HG02798 (cell line): Measurements from ENCODE around the gene CLDN10.
"Not testable (repeated sequence)": the region's sequence is repeated elsewhere in the genome, so short reads cannot be mapped to it uniquely, and the experiment has no call there.

ENCODE experiments used
- ATAC-seq: cut with Tn5 transposase; IDR thresholded peaks from one replicate; pipeline ENCODE4 v1.9.1; 2021; ENCODE audit warnings: mild to moderate bottlenecking; ENCODE audit not compliant: unreplicated experiment, poor library complexity

Gene CLDN10

GRCh38 chr13:95552539-95553441 lies at the start of gene CLDN10:
TSS of gene CLDN10 (plus strand) at chr13:95552720. CDS start at chr13:95552754, 34 bp downstream.
- ATAC-seq, result peak; percentile 35

GRCh38 chr13:95503662-95504061 lies 48.9 kb upstream of the CLDN10 start:
- ATAC-seq, result peak; percentile 58

- no peak for ATAC-seq
Observed at GRCh38 chr13:95505265-95505664, 47.3 kb upstream of the CLDN10 start.

- no peak for ATAC-seq
Observed at GRCh38 chr13:95505986-95506385, 46.5 kb upstream of the CLDN10 start.

GRCh38 chr13:95507991-95508390 lies 44.5 kb upstream of the CLDN10 start:
- no peak for ATAC-seq

GRCh38 chr13:95508996-95509395 lies 43.5 kb upstream of the CLDN10 start:
- ATAC-seq, result no peak

- ATAC-seq, result no peak
Observed at GRCh38 chr13:95509521-95510310, 42.8 kb upstream of the CLDN10 start.

- ATAC-seq, result no peak
Observed at GRCh38 chr13:95510950-95511349, 41.6 kb upstream of the CLDN10 start.

GRCh38 chr13:95512424-95512823 lies 40.1 kb upstream of the CLDN10 start:
- ATAC-seq, result no peak

- ATAC-seq, result no peak
Observed at GRCh38 chr13:95512957-95513356, 39.6 kb upstream of the CLDN10 start.

GRCh38 chr13:95515606-95516005 lies 36.9 kb upstream of the CLDN10 start:
- not testable (repeated sequence) for ATAC-seq

GRCh38 chr13:95516021-95516420 lies 36.5 kb upstream of the CLDN10 start:
- no peak for ATAC-seq

GRCh38 chr13:95516492-95516891 lies 36.0 kb upstream of the CLDN10 start:
- no peak for ATAC-seq

- no peak for ATAC-seq
Observed at GRCh38 chr13:95523598-95523997, 28.9 kb upstream of the CLDN10 start.

GRCh38 chr13:95524264-95524901 lies 28.1 kb upstream of the CLDN10 start:
- no peak for ATAC-seq

GRCh38 chr13:95527955-95528354 lies 24.6 kb upstream of the CLDN10 start:
- ATAC-seq, result no peak

- ATAC-seq, result no peak
Observed at GRCh38 chr13:95530178-95530577, 22.3 kb upstream of the CLDN10 start.

- no peak for ATAC-seq
Observed at GRCh38 chr13:95533545-95534160, 18.9 kb upstream of the CLDN10 start.

GRCh38 chr13:95535243-95535642 lies 17.3 kb upstream of the CLDN10 start:
- peak; percentile 73 for ATAC-seq

GRCh38 chr13:95536632-95537241 lies 15.8 kb upstream of the CLDN10 start:
- ATAC-seq, result no peak
